GM21390 (cell line): Measurements from ENCODE around the gene PEX11B.

ENCODE experiments used
- ATAC-seq: cut with Tn5 transposase; IDR thresholded peaks from one replicate; pipeline ENCODE4 v1.9.1; 2021; ENCODE audit not compliant: unreplicated experiment

PEX11B gene

GRCh38 chr1:145908653-145909052 is 9.9 kb downstream of the PEX11B start:
- ATAC-seq, result no peak

- no peak for ATAC-seq
These were observed 11.4 kb downstream of the PEX11B start for GRCh38 chr1:145906954-145907753.

GRCh38 chr1:145901312-145902021 is 17.1 kb downstream of the PEX11B start:
- no peak for ATAC-seq

GRCh38 chr1:145898756-145899155 is 19.8 kb downstream of the PEX11B start:
- ATAC-seq, result no peak

GRCh38 chr1:145897969-145898368 is 20.5 kb downstream of the PEX11B start:
- ATAC-seq, result no peak

GRCh38 chr1:145895471-145895870 is 23.0 kb downstream of the PEX11B start:
- no peak for ATAC-seq

GRCh38 chr1:145893306-145894055 is 25.0 kb downstream of the PEX11B start:
- ATAC-seq, result no peak

- ATAC-seq, result no peak
These were observed 25.9 kb downstream of the PEX11B start for GRCh38 chr1:145892486-145893087.

- no peak for ATAC-seq
These were observed 26.7 kb downstream of the PEX11B start for GRCh38 chr1:145891587-145892485.

GRCh38 chr1:145891143-145891542 is 27.4 kb downstream of the PEX11B start:
- no peak for ATAC-seq

- no peak for ATAC-seq
These were observed 28.8 kb downstream of the PEX11B start for GRCh38 chr1:145889722-145890121.

GRCh38 chr1:145887631-145888030 is 30.9 kb downstream of the PEX11B start:
- no peak for ATAC-seq

GRCh38 chr1:145886816-145887215 is 31.7 kb downstream of the PEX11B start:
- ATAC-seq, result no peak

- ATAC-seq, result no peak
These were observed 32.1 kb downstream of the PEX11B start for GRCh38 chr1:145886390-145886789.

- ATAC-seq, result peak; percentile 99
These were observed 32.7 kb downstream of the PEX11B start, which contains the start of gene ANKRD35 for GRCh38 chr1:145885738-145886287. TSS of gene ANKRD35 (minus strand) at chr1:145885866. CDS start at chr1:145885758, 108 bp downstream.

- ATAC-seq, result no peak
These were observed 33.8 kb downstream of the PEX11B start for GRCh38 chr1:145884675-145885074.

GRCh38 chr1:145879775-145880174 is 38.7 kb downstream of the PEX11B start:
- ATAC-seq, result no peak

GRCh38 chr1:145878724-145879123 is 39.8 kb downstream of the PEX11B start:
- no peak for ATAC-seq

GRCh38 chr1:145877923-145878486 is 40.5 kb downstream of the PEX11B start:
- no peak for ATAC-seq
